Measurements from ENCODE around the gene CDCA5. TPM values are rescaled to one million over a fixed set of nuclear protein-coding genes. Genes with fewer than 3 reads are reported as not detected.
A peak's percentile ranks its signal among the peaks of the same experiment; 100 is the strongest.

Gene CDCA5
- total RNA-seq, 1 donor from 2014 or later = 1.7 TPM

DNA sequence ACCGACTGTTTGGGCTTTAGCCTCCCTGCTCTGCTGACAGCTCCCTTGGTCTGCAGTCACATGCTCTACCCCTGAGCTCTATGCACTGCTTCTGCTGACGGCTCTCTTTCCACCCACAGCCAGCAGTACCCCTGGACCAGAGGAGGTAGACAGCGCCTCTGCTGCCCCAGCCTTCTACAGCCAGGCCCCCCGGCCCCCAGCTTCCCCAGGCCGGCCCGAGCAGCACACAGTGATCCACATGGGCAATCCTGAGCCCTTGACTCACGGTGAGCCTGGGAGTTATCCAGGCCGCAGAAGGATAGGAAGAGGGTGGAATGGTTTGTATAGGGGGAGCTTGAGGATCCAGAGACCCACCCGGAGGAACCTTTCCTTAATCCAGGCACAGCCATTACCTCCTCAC lies 3.0 kb upstream of the CDCA5 start:
- intact Hi-C loops (cut with DNase I) = no loop called here
- no peak for DNase-seq (ENCODE audit: missing footprints)
- no peak for ATAC-seq

DNA sequence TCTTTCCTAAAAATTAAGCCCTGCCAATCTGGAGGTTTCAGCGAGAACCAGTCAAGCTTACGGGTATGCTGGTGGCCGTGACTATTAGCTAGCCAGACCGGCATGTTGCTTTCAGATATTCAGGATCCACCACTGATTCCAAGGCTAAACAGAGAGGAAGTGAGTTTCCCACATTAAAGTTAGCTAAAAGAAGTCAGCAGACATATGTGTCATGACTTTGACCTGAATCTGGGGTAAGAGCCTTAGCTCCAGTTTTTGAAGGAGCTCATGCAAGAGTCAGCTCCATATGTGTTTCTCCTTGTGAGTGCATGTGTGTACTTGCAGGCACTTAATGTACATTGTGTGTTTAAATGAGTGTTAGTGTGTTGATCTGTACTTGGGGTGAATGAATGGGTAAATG lies 1.6 kb upstream of the CDCA5 start:
- ATAC-seq (no peak), DNase-seq (ENCODE audit: missing footprints) (no peak)
- intact Hi-C loops (cut with DNase I) = no loop called here

DNA sequence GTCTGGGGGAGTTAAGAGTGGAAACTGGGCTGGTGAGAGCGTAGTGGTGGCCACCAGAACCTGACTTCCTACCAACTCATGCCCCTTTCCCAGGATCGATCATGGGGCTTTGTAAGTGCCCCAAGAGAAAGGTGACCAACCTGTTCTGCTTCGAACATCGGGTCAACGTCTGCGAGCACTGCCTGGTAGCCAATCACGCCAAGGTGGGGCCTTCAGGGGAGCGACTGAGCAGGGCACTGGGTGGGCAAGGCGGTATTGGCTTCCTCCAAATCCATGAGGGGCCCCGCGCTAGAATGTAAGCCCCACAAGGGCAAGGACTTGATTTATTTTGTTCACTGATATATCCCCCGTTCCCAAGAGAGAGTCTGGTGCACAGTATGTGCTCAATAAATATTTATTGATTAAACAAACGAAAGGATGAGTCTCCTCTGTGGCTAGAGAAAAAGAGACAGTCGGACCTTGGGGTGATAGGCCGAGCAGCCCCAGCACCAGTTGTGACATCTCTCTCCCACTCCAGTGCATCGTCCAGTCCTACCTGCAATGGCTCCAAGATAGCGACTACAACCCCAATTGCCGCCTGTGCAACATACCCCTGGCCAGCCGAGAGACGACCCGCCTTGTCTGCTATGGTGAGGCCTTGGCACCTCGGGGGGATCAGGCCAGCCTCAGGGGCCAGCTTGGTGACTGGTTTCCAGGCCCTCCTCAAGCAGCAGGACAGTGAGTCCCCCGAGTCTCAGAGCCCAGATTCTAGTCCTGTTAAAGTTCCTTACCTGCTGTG lies 947 bp upstream of the CDCA5 start:
- DNase-seq (ENCODE audit: missing footprints) (no peak), ATAC-seq (no peak)
- intact Hi-C loops (cut with DNase I) = loop anchor here (1.0 to 5.0 kb wide), 3 partner anchors 33 to 57 kb away; partner anchors contain the start of genes SAC3D1, SNX15 and ZNHIT2

DNA sequence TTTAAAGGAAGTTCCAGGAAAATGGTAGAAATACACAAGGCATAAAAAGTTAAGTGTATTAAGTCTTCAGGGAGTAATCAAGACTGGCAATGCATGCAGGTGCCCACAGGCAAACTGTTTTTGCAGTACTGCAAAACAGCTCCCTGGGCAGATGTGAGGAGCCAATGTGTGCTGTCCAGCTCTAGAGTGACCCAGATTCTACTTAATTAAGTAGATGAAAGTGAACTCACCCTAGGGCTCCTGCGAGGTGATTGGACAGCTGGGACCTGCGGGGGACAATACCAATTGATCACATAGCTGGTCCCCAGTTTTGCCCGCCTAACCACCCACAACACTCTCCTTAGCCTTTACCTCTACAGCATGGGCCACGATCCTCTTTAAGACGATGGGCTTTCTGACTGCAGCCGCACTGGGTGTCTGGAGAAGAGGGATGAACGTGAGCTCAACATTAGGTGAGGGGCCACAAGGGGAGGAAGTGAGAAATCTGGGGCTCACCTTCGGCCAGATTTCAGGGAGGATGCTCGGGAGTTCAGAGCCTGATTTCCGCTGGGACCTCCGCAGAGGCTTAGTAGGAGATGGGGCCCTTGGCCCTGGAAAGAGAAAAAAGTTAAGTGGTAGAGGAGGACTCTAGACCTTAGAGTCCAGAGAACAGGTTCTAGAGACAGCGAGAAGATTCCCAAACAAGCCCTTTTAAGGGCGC lies 556 bp downstream of the CDCA5 start:
- ATAC-seq = no peak
- no peak for DNase-seq (ENCODE audit: missing footprints)
- intact Hi-C loops (cut with DNase I) = loop anchor here (5.0 kb wide), 2 partner anchors 41 to 56 kb away; partner anchors contain the start of genes SAC3D1 and SNX15

DNA sequence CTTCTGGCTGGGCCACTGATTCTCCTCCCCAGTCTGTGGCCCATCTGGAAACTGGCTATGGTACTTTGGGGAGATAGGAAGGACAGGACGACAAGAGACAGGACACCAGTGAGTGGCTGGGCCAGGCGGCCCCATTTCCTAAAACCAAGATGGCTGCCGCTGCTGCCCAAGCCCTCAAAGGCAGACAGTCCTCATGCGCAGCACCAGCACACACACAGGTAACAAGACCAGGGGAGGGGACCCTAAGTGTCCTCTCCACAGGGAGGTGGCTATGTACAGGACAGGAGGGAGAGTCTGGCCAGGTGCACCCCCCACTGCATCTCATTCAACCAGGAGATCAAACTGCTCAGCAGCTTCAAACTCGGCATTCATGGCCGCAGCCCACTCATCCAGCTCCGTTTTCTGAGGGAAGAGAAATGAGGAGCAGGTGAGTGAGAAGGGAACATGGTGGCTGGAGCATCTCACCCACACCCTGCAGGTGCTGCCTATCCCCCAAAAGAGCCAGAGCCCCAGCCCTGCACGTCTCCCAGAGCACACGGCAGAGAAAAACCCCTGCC lies 5.0 kb downstream of the CDCA5 start:
- DNase-seq (ENCODE audit: missing footprints) (no peak), ATAC-seq (no peak)
- intact Hi-C loops (cut with DNase I) = no loop called here

DNA sequence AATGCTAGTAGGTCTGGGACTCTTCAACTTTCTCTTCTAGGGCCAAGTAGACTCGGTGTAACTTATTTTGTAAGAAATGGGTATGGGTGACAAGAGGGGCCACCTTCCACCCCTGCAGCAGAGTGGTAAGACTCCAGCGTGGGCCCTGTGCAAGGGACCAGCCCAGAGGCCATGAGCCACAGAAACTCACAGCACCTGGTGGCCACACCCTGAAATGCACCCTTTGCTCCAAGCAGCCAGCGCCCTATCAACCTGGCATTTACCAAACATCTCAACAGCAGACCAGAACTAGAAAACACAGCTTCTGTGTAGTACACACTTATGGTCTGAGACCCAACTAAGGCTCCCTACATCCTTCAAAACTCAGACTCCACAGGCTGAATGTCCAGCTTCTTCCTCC lies 5.7 kb downstream of the CDCA5 start:
- ATAC-seq (peak; percentile 60), DNase-seq (ENCODE audit: missing footprints) (no peak)
- intact Hi-C loops (cut with DNase I) = no loop called here

DNA sequence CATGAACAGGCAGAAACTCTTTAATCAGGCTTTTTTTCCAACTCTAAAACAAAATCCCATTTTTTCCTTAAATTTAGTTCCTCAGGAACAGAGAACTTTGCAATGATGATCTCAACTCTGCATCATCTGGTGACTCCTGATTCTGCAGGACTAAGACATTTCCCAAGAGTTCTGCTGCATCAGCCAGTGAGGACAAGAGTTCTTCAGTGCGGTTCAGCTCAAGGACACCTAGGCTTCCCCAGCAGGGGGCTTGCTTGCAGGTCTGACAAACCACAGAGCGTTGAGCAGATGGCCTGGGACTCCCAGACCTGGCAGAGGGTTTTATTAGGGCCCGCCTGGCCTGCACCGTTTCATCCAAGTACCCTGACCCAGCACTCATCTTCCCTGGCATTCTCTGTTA lies 6.4 kb downstream of the CDCA5 start:
- DNase-seq (ENCODE audit: missing footprints) (no peak), ATAC-seq (no peak)
- intact Hi-C loops (cut with DNase I) = no loop called here

DNA sequence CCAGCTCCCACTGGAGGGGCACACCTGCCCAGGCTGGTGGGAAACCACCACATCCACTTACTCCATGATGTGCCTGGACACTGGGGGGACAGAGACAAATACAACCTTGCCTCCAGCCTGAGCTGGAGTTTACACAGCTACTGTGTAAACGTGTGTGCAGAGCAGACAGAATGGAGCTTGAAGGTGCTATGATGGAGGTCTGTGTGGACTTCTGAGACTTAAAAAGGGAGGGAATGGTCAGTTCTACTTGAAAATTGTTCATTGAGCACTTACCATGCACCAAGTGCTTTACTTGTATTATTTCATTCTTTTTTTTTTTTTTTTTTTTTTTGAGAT lies 11.2 kb downstream of the CDCA5 start:
- ATAC-seq (no peak), DNase-seq (ENCODE audit: missing footprints) (no peak)
- intact Hi-C loops (cut with DNase I) = no loop called here

DNA sequence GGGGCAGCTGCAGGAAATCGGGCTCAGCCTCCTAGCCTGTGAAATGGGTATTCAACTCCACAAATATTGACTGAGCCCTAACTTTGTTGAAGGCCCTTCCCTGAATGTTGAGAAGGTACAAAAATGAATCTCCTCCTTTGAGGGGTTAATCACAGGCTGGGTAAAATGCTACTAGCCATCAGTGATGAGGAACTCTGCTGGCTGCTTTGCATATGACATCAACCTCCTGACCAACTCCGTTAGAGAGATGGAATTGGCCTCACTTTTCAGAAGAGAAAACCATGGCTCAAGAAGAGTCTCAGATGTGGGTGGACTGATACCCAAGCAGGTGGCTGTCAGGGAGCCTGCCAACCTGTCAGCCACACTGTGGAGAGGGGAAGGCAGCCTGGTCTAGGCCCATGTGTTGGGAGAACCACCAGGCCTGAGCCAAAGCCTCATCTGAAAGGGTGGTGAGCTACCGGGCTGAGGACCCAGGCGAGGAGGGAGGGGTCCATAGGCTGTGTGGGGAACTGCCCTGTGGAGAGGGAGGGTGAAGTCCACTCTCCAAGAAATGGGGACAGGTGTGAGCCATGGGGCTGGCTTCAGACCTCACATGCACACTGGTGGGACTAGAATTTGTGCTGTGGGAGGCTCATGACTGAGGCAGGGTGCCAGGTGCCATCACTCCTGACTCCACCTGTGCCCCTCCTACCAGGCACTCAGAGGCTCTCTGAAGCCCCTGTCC lies 11.8 kb downstream of the CDCA5 start:
- ATAC-seq = no peak
- intact Hi-C loops (cut with DNase I) = no loop called here
- DNase-seq (ENCODE audit: missing footprints) = no peak

DNA sequence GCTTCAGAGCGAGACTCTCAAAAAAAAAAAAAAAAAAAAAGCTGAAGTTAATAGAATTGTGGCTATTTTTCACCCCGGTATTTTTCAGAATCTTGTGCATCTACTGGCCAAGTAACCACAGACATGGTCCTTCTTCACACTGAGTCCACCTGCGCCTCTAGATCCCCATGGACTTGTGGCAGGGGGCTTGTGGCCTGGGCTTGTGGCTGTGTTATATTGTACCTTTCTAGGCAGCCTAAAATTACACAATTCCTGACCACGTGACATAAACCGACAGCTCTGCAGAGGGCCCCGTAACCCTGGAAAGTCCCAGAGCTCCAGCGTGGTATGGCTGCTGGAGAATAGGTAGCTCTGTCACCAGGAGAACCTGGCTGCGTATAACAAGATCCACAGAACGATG lies 14.6 kb downstream of the CDCA5 start:
- no peak for ATAC-seq

DNA sequence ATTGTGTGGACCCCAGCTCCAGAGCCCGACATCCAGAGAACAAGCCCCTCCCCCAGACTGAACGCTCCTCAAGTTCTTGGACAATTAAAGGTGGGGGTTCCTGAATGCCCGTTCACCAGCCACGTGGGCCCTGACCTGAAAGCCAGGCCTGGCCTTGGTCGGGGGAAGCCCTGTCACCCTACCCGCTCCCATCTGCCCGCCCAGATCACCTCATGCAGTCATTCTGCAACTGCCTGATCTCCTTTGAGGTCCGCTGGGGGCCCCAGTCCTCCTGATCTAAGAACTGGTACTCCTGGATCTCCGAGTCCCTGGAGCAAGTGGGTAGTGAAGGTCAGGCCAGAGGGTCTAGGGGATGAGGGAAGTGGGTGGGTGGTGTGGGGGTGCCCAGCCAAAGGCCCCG lies 16.4 kb downstream of the CDCA5 start:
- intact Hi-C loops (cut with DNase I) = no loop called here
- peak; percentile 31 for DNase-seq (ENCODE audit: missing footprints)
- no peak for ATAC-seq

More for the DNA sequence above, 14.6 kb downstream of the CDCA5 start:
- intact Hi-C loops (cut with DNase I) = no loop called here
- no peak for DNase-seq (ENCODE audit: missing footprints)

DNA sequence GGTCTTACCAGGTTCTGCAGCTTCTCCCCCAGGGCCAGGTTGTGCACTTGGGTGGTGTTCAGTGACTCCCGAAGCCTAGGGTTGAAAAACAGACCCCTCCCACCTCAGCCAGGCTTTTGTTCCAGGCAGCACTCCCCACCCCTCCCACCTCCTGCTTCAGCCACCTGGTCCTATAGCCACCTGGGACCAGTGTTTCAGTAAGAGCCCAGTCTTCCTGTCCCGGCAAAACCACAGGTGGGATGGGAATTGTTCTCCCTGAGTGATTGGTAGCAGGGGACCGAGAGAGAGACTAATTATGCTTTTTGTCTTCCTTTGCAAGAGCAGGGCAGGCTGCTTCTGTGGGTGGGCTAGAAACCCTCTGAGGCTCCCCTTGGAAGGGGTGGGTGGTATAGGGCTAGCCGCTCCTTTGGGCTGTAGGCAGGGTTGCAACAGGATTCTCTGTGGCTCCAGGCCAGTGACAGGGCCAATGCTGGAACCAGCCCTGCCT lies 17.0 kb downstream of the CDCA5 start:
- ATAC-seq (no peak), DNase-seq (ENCODE audit: missing footprints) (no peak)
- intact Hi-C loops (cut with DNase I) = no loop called here

DNA sequence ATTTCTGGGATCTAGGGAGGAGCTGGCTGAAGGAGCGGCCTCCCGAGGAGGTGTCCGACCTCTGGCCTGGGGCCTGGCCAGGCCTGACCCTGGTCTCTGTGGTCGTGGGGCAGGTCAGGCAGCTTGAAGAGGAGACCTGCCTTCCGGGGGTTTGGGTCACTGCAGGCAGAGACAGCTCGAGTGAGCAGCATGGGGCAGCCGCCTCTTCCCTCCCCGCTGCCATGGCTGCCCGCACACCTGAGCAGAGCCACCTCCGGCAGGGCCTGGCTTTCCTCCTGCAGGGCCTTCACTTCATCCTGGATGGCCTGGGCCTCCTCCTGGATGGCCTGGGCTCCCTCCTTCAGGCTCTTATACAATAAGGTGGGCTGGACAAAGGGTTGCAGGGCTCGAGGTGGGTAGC lies 17.5 kb downstream of the CDCA5 start:
- intact Hi-C loops (cut with DNase I) = no loop called here
- peak; percentile 17 for DNase-seq (ENCODE audit: missing footprints)
- ATAC-seq = no peak

DNA sequence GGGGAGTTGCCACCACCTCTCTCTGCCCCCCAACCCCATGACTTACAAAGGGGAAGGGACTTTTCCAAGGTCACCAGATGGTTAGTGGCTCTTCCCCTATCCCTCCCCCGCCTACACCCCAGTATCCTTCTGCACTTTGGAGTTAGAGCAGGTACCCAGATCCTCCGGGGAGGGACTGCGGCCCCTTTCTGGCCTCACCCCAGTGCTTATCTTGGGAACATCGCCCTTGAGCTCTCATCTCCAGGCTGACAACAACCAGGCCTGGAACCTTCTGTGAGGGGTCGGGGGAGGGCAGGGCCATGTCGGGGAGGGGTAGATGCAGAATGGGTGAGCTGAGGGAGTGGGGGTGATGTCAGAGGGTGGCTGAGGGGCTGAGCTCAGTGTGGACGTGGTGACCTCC lies 18.0 kb downstream of the CDCA5 start:
- intact Hi-C loops (cut with DNase I) = no loop called here
- ATAC-seq = no peak
- DNase-seq (ENCODE audit: missing footprints) = peak; percentile 41

DNA sequence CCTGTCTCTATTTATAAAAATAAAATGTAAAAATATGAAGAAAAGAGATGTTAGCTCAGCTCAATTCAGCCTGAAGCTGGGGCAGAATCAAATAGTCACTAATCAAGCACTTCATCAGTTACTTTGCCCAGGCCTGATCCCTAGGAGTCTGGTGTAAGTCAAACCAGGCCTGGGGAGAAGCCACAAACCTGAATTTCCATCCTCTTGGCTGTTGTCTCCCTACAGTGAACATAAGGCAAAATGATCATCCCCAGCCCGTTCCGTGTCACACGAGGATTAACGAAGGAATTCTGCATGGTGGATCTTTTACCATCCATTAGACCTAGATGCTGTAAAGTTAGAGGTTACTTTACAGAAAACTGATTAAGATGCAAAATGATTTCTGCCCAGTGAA lies 19.0 kb downstream of the CDCA5 start:
- DNase-seq (ENCODE audit: missing footprints) (no peak), ATAC-seq (no peak)
- intact Hi-C loops (cut with DNase I) = no loop called here

DNA sequence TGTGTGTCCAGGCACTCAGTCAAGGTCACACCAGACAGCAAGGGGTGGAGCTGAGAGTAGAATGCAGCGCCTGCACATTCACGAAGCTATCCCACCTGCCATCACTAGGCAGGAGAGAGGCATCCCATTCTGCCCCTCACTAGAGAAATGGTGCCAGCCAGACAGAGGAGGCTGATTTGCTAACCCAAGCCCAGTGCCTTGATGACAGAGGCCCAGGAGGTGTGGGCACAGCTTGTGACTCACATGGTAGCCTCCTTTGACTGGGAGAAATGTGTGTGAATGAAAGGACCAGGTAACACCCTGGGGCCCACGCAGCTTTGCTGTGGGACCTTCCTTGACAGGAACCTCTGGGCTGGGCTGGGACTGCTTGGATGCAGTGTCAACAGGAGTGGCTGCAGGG lies 20.3 kb downstream of the CDCA5 start:
- DNase-seq (ENCODE audit: missing footprints) (no peak), ATAC-seq (no peak)
- intact Hi-C loops (cut with DNase I) = no loop called here

DNA sequence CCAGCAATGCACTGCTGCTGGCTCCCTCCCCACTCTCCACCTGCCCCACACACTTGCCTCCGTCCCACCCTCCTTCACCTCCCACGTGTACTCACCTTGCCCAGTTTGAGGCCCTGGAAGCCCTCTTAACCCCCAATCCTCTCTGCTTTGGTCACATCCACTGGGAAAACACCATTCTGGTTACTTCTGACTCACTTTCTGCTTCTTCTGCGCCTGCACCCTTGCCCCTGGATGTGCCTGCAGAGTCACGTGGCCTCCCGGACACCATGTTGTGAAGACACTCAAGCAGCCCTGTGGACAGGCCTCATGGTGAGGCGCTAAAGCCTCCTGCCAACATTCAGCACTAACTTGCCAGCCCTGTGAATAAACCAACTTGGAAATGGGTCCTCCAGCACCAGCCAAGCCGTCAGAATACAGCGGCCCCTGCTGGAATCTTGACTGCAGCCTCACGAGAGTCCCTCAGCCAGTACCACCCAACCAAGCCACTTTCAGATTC lies 22.9 kb downstream of the CDCA5 start:
- intact Hi-C loops (cut with DNase I) = no loop called here
- DNase-seq (ENCODE audit: missing footprints) (no peak), ATAC-seq (no peak)

DNA sequence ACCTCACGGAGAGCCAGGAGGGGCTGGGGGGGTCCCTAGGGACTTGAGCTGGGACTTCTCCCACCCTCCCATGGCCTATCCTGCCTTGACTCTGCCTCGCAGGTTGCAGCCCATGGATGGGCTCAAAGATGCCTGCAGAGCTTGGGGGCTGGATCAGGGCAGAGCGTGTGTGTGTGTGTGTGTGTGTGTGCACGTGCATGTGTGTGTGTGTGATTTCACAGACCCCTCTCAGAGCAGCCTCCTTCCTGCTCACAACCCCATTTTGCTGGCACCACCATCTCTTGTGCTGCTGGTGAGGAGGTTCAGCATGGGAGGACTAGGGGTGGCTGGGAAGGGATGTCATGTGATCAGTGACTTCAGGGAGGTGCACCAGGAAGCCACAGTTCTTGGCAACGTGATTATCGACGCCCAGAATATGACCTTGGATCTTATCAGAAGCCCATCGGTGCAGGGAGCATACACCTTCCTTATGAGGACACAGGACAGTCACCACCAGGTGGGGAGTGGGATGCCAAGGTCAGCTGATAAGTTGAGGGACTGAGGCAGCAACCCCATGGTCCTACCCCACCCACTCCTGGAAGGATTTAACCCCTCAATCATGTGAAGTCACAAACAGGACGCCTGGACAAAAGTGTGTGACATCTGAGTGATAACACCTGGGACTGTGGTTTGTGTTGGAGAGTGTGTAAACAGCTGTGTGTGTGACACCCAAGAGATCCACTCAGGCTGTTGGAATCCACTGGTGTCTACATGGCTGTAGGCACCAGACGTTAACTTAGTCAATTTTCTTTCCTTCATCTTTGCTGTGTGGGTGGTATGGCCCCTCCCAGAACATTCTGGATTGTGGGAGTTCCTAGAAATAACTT lies 23.6 kb downstream of the CDCA5 start:
- peak; percentile 11 for DNase-seq (ENCODE audit: missing footprints)
- intact Hi-C loops (cut with DNase I) = no loop called here
- no peak for ATAC-seq
